T-helper 1 cell treated with Interleukin-12 subunit alpha and Interleukin-12 subunit beta and Interleukin-4 antibody, amounts not matched to agents 30 ng/mL and 1 ng/mL, for 36 hours (primary cell): Measurements from ENCODE around the gene OR5B12. TPM values are rescaled to one million over a fixed set of nuclear protein-coding genes. Genes with fewer than 3 reads are reported as not detected.

Experiments used
- total RNA-seq: library from RNA; stranded (reverse); gene quantifications from 2 replicates; pipeline ENCODE4 v1.2.3, GENCODE V29; 2022

The OR5B12 gene
- total RNA-seq, 1 donor from 2014 or later, result not detected

Other genes with a start within 250 kb of the OR5B12 start
- not detected in 2 replicates for gene OR1S2, start 238.1 kb downstream of the OR5B12 start, total RNA-seq
- not detected in 2 replicates for gene OR1S1, start 229.5 kb downstream of the OR5B12 start, total RNA-seq
- gene OR10Q1, start 213.3 kb downstream of the OR5B12 start, total RNA-seq, result not detected in 2 replicates
- not detected in 2 replicates for gene OR10W1, start 174.0 kb downstream of the OR5B12 start, total RNA-seq
- gene OR5B17, start 83.2 kb downstream of the OR5B12 start, total RNA-seq, result not detected in 2 replicates
- not detected in 2 replicates for gene OR5B3, start 35.4 kb downstream of the OR5B12 start, total RNA-seq
- gene OR5B2, start 14.1 kb downstream of the OR5B12 start, total RNA-seq, result not detected in 2 replicates
- 0.54 and 1.1 TPM in 2 replicates for gene OR5B21, start 65.9 kb upstream of the OR5B12 start, total RNA-seq
- 138 and 144 TPM in 2 replicates for gene LPXN, start 133.6 kb upstream of the OR5B12 start, total RNA-seq
- gene ZFP91, start 136.8 kb upstream of the OR5B12 start, total RNA-seq, result 54.1 and 55.7 TPM in 2 replicates
- gene CNTF, start 180.4 kb upstream of the OR5B12 start, total RNA-seq, result 2.6 and 3.1 TPM in 2 replicates